HG03025 (cell line): Measurements from ENCODE around the gene ANO1.
"Not testable (repeated sequence)": the region's sequence is repeated elsewhere in the genome, so short reads cannot be mapped to it uniquely, and the experiment has no call there.

Source experiments
- ATAC-seq: cut with Tn5 transposase; IDR thresholded peaks from one replicate; pipeline ENCODE4 v1.9.1; 2021; ENCODE audit warnings: mild to moderate bottlenecking, moderate library complexity; ENCODE audit not compliant: unreplicated experiment, low FRiP score

The ANO1 gene

DNA sequence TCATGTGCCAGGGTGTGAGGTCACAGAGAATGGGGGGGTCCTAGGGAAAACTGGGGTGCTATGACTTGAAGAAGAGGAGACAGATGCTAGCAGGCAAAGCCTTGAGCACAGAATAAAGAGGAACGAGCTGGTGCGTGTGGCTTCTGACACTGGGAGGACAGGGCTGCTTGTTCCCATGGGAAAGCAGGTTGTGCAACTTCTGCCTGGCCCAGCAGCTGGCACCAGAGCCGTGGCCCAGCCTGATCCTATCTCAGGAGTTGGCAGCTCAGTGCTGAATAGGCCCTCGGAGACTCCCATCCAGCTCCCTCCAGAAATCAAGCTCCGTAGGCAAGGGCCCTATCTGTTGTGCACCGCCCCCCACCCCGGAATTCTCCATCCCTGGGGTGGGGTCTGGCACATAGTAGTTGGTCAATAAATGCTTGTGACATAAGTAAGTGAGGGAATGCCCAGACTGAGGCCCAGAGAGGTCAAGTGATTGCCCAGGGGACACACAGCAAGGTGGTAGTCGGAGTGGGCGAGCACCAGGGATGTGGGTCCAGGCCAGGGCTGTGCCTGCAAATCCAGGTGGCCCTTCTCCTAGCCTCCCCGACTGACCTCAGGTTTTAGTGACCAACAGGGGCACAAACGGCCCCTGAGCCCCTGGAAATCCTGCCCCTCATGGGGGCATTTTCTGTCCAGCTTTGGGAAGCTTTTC, 105.5 kb downstream of the ANO1 start:
- ATAC-seq, result no peak

DNA sequence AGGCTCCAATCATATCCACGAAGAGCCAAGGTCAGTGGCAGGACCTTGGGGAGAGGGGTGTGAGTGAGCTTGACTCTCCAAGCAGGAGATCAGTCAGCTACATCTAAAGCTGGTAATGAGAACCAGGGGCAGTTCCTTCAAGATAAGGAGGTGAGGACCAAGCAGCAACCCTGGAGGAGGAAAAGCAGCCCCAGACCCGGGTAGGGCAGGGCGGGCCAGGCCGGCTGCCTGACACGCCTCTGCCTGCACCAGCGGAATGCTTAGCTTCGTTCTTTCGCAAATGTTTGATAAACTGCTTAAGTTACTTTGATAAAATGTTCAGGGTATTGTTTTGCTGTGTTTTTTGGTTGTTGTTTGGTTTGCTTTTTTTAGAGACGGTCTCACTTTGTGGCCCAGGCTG, 106.3 kb downstream of the ANO1 start:
- ATAC-seq, result no peak

DNA sequence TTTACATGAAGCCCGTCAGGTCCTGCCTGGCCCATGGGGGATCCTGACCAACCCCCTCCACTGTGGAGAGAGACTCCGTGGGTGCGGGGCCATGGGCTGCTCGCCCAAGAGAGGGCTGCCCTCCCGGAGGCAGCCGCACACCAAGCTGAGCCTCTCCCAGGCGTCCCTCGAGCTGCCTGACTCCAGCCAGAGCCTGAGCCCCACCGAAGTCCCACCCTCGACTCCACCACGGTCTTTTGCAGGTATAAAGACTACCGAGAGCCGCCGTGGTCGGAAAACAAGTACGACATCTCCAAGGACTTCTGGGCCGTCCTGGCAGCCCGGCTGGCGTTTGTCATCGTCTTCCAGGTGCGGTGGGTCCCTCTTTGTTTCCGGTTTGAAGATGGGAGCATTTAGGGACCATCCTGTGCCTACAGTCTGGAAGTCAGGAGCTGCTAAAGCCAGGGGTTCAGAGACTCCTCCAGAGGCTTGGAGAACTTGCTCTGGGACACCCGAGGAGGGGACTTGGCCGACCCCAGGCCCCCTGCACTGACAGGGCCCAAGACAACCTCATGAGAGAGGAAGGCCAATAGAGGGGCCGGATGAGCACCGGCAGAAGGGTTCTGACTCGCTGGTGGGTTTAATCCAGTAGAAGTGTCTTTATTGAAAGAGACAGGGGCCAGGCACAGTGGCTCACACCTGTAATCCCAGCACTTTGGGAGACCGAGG, 107.4 kb downstream of the ANO1 start:
- no peak for ATAC-seq

DNA sequence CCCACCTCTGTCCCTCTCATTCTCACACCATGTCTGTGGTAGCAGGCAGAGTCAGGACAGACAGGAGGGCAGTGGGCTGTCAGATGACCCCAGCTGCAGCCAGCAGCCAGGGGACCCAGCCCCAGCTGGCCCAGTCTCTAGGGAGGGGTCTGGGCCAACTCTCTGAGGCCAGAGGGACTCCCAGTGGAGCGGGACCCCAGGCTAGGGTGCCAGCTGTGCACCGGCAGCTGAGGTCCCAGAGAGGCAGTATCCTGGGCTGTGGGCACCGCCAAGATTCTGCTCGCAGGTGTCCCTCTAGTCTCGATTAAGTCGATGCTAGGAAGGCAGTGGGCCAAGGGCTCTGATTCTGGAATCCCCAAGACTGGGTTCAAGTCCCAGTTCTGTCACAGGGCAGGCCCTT, 108.3 kb downstream of the ANO1 start:
- no peak for ATAC-seq

DNA sequence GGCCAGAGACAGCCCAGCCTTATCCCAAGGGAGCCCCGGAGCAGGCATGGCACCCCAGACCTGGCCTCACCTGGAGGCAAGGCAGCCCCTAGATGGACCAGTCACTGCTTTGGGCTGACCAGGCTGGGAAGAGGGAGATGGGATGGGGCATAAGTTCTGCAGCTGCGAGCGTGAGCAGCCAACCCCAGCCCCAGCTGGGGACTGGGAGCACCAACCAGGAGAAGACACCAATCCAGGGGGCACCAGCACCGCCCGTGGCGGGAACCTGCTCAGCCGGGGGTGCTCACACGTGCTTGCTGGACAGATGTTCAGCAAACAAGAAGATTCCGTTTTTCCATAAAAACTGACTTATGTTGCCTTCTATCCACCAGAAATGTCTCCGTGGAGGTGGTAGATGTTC, 108.8 kb downstream of the ANO1 start:
- ATAC-seq, result no peak

DNA sequence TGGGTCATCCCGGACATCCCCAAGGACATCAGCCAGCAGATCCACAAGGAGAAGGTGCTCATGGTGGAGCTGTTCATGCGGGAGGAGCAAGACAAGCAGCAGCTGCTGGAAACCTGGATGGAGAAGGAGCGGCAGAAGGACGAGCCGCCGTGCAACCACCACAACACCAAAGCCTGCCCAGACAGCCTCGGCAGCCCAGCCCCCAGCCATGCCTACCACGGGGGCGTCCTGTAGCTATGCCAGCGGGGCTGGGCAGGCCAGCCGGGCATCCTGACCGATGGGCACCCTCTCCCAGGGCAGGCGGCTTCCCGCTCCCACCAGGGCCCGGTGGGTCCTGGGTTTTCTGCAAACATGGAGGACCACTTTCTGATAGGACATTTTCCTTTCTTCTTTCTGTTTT, 109.7 kb downstream of the ANO1 start:
- ATAC-seq, result no peak

DNA sequence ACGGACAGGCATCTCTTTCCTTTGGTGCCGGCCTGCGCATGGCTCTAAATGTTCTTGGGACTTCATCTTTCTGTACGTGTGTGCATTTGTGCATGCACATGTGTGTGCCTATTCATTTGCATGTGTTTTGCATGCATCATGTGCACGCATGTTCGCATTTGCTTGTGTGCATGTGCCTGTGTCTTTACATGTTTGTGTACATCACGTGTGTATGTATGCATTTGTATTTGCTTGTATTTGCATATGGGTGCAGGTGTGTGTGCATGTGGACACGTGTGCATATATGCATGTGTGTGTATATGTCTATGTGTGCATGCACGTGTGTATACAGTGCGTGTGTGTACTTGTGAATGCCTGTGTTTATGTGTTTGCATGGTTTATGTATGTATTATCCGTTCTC, 111.5 kb downstream of the ANO1 start:
- no peak for ATAC-seq

DNA sequence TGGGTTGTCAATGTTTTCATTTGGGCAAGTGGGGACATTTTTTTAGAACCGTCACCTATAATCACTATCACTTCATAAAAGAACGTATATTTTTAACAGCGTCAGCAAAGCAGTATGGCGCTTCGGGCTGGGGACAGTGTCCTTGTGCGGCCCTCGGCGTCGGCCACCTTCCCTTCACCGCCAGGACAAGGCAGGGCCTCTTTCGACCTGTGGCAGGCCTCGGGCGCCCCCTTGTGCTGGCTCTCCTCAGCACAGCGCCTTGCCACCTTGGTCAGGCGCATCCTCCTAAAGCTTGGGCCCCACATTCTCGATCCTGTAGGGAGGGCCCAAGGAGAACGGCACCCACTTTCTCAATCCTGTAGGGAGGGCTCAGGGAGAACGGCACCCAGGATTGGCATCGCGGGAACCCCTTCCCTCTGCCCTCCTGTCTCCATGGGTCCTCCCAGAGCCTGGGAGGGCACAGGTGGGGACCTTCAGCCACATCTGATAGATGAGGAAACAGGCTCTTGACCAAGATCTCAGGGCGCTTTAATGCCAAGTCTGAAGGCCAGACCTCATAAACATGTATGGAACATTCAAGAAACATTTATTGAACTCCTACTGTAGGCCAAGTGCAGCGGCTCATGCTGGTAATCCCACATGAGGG, 113.5 kb downstream of the ANO1 start:
- ATAC-seq, result no peak

DNA sequence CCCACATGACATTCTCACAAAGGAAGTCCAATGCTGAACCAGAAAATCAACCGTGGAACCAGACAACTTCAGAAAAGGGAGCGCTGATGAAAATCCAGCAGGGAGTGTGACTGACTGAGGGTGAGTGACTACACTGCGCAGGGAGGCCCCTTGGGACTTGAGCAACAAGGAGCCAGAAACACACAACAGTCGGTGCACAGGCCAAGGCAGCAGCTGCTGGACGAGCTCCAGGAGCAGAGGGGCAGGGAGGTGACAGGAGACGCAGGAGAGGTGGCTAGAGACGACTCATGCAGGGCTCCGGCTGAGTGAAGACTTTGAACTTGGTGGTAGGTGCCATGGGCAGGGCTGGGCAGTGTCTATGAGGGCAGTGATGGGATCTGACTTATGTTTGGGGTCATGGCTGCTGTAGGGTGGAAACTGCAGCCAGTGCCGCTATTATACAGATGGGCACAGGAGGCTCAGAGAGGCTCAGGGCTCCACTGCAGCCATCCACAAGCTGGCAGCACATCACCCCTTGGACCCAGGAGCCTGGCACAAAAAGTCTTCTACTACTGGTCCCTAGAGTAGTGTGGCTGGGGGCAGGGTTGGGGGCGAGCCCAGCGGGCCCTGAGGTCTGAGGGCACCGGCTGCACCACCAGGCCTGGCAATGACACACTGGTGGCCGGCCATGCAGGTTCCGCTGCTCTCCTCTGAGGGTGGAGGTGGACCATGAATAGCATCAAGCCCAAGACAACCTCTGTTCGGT, 114.7 kb downstream of the ANO1 start:
- no peak for ATAC-seq

DNA sequence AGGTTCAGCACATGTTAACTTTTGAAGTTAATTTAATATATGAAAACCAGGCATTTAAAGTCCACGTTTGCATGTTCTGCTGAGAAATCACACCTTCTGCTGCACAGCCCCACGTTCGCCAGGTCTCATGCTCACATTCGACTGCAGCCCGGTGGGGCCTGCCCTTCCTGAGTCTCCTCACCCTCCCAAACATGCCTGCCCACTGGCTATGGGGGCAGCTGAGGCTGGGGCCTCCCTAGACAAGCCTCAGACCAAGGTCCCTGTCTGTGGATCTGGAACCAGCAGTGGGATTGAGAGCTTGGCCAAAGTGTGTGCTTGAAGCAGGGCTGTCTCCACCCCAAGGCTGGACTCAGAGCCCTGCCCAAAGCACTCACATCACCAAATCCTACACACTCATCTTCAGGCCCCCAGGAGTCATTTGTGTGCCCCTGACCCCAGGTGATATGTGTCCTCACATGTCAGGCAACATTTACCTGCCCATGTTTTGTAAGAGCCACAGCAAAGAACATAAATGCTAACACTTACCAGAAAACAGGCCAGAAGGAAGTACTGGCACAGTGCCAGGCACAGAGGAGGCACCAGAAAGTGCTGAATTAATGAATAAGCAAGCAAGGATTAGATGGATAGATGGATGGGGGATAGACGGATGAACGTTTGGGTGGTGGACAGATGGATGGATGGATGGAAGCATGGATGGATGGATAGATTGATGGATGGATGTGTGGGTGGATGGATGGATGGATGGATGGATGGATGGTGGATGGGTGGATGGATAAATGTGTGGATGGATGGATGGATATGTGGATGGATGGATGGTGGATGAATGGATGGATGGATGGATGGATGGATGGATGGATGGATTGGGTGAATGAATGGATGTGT, 115.5 kb downstream of the ANO1 start:
- no peak for ATAC-seq

DNA sequence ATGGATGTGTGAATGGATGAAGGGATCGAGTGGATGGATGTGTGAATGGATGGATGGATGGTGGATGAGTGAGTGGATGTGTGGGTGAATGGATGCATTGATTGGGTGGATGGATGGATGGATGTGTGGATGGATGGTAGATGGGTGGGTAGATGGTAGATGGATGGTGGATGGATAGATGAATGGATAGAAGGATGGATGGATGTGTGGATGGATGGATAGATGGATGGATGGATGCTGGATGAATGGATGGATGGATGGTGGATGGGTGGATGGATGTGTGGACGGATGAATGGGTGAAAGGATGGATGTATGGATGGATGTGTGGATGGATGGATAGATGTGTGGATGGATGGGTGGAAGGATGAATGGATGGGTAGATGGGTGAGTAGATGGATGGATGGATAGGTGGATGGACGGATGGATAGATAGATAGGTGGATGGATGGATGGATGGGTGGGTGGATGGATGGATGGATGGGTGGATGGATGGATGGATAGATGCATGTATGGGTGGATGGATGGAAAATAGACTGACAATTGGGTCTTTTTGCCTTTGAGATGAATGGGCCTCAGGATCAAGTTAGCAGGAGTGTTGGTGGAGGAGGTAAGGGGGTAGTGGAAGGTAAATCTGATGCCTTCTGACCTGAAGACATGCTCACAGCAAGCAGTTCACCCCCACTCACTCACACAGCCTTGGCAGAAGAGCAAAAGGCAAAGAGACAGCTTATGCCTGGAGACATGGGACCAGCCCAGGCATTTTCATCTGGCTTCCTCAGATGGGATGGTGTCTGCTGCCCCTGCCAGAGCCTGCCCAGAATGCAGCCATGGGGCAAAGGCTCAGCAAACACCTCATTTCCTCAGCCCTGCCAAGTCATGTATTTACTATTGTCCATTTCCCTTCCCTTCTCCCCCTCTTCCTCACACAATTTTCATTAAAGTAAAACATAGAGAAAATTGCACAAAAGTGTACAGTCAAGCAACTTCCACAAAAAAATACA, 117.0 kb downstream of the ANO1 start:
- ATAC-seq, result no peak

DNA sequence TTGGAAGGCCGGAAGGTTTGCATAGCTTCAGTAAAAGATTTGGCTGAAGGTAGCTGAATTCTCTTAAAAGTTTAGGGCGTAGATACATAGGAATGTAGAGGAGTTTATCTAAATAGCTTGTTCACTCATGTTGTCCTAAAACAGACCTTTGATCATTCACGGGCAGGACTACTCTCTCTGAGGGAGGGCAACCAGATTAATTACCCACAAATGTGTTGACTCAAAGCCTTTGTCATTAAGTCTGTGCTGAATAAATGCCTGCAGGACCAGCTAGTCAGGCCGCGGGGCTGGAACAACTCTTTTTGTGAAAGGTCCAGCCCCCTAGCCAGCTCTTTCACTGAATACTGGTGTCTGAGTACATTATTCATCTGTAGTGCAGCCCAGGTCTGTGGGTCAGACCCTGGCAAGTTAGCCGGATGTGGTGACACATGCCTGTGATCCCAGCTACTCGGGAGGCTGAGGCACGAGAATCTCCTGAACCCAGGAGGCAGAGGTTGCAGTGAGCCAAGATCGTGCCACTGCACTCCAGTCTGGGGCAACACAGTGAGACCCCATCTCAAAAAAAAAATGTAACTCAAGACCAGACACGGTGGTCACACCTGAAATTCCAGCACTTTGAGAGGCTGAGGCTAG, 122.2 kb downstream of the ANO1 start:
- ATAC-seq, result no peak

DNA sequence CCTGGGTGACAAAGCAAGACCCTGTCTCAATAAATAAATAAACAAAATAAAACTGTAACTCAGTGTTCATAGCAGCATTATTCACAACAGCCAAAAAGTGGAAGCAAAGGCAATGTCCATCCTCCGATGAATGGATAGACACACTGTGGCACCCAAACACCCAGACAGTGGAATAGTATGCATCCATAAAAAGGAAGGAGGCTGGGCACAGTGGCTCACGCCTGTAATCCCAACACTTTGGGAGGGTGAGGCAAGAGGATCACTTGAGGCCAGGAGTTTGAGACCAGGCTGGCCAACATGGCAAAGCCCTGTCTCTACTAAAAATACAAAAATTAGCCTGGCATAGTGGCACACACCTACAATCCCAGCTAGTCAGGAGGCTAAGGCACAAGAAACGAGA, 122.9 kb downstream of the ANO1 start:
- not testable (repeated sequence) for ATAC-seq

DNA sequence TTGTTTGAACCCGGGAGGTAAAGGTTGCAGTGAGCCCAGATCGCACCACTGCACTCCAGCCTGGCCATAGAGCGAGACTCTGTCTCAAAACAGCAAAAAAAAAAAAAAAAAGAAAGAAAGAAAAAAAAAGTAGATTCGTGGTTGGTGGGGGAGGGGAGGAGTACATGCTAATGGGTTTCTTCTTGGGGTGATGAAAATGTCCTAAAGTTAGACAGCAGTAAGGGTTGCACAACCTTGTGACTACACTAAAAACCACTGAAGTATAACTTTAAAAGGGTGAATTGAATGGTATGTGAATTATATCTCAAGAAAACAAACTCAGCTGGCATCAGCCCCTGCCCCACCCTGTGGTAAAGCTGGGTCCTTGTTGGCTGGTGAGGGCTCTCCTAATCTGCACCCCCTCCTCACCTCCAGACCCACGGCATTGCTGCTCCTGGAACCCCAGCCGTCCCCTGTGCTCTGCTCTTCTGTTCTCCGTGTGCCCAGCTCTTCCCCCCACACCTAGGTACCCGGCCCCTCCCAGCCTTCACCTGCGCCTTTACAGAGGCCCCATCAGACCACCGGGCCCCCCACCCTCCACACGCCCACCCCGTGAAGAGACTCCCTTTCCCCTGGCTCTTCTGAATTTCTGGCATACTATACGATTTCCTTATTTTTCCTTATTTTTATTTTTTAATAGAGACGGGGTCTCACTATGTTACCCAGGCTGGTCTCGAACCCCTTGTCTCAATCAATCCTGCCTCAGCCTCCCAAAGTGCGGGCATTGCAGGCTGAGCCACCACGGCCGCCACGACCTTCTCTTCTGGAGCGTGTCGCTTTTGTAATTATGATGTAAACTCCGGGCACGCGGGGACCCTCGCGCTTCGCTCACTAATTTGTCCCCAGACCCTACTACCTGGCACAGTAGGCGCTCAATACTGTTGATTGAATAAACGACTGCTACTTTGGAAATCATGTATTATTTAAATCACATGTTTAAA, 124.1 kb downstream of the ANO1 start:
- ATAC-seq, result no peak

DNA sequence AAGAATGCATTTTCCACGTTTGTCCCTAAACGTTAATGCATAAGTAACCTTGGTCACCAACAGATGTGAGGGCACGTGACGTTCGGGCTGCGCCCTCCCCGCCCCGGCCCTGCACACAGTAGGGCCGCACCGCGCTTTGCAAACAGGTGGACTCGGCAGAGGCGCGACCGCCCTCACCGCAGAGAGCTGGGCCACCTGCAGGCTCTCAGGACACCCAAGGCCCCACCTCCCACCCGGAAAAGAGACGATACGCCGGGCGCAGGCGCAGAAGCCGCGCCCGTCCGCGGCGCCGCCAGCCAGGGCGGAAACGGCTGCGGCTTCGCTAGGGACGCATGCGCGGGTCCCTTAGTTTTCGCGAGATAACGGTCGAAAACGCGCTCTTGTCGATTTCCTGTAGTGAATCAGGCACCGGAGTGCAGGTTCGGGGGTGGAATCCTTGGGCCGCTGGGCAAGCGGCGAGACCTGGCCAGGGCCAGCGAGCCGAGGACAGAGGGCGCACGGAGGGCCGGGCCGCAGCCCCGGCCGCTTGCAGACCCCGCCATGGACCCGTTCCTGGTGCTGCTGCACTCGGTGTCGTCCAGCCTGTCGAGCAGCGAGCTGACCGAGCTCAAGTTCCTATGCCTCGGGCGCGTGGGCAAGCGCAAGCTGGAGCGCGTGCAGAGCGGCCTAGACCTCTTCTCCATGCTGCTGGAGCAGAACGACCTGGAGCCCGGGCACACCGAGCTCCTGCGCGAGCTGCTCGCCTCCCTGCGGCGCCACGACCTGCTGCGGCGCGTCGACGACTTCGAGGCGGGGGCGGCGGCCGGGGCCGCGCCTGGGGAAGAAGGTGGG, 125.0 kb downstream of the ANO1 start, which contains the start of gene FADD:
Gene FADD (plus strand): TSS at position 377 of the 831 bp plus-strand sequence. CDS start 164 bp downstream, at position 541.
- peak; percentile 58 for ATAC-seq

DNA sequence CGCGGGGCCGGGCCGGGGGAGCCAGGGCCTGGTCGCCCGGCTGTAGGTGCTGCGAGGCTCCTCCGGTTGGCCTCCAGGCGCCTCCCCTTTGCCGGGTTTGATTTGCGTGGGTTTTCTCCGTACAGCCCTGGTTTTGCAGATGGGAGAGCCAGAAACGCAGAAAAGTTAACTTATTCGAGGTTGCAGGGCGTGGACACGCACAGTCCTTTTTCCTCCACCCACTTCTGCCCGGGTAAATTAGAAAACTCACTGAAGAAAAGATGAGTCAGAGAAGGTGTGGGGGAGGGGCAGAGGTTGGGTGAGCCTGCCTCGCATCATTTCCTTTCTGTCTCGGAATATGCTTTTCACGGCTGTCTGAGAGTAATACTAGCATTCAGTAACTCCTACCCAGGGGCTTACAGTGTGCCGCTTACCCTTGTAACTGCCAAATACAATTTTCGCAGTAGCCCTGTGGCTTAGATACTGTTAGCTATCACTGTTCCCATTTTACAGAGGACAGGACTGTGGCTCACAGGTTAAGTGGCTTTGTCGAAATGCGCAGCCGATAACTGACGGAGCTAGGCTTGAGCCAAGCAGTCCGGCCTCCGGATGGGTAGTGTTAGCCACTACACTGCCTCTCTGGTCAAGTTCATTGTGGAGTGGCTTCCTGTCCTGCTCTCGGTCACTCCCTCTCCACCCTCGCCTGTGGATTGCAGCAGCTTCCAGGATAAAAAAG, 125.8 kb downstream of the ANO1 start:
- peak; percentile 28 for ATAC-seq
